ENCODE results near the gene MAP3K5. TPM values are rescaled to one million over a fixed set of nuclear protein-coding genes. Genes with fewer than 3 reads are reported as not detected.
"Not testable (repeated sequence)": the region's sequence is repeated elsewhere in the genome, so short reads cannot be mapped to it uniquely, and the experiment has no call there.

The MAP3K5 gene
- total RNA-seq, 8 experiments from 2014 or later = 0.58 to 6.6 (median 1.2) TPM

- WGBS, 10 experiments = 83 to 100% (median 91%) methylated on average over 1 to 2 of the region's 2 CpGs; no CpG with 5 or more reads in 4 of the 10 experiments
- in situ Hi-C loops (cut with MboI; ENCODE audit: low pct_unique_long_range_greater_than_20kb in 2 of 9, low sequenced_read_pairs in 9 of 9, unreplicated experiment in 9 of 9) = loop anchor here in 1 of 9 experiments (25.0 kb wide), 1 partner anchor 202 kb away; the partner anchor contains the start of gene MAP3K5
- ATAC-seq (replicated peaks in 6 of 8); H3K27ac ChIP-seq; H3K4me1 ChIP-seq (replicated peaks in 1 of 2); H3K4me3 ChIP-seq: not testable (repeated sequence)
These were observed 206.8 kb downstream of the MAP3K5 start for GRCh38 chr6:136585523-136585922.

GRCh38 chr6:136584290-136584689, 208.0 kb downstream of the MAP3K5 start:
- H3K4me3 ChIP-seq; H3K27ac ChIP-seq; ATAC-seq (replicated peaks in 6 of 8); H3K4me1 ChIP-seq (replicated peaks in 1 of 2): not testable (repeated sequence)
- 56 to 90% (median 76%) methylated on average over 1 to 4 of the region's 5 CpGs for WGBS, 10 experiments
- in situ Hi-C loops (cut with MboI; ENCODE audit: low pct_unique_long_range_greater_than_20kb in 2 of 9, low sequenced_read_pairs in 9 of 9, unreplicated experiment in 9 of 9) = loop anchor here in 1 of 9 experiments (25.0 kb wide), 1 partner anchor 203 kb away; the partner anchor contains the start of gene MAP3K5

GRCh38 chr6:136582711-136583471, 209.4 kb downstream of the MAP3K5 start:
- Histone ChIP-seq H3K27ac (no peak overlapping the region), H3K4me3 (no peak overlapping the region), H3K4me1 (replicated peaks in 1 of 2) (no peaks in the 10 kb centered on the region)
- 10 to 76% (median 46%) methylated on average over 2 to 3 of the region's 3 CpGs for WGBS, 10 experiments
- in situ Hi-C loops (cut with MboI; ENCODE audit: low pct_unique_long_range_greater_than_20kb in 2 of 9, low sequenced_read_pairs in 9 of 9, unreplicated experiment in 9 of 9) = loop anchor here in 1 of 9 experiments (25.0 kb wide), 1 partner anchor 204 kb away; the partner anchor contains the start of gene MAP3K5
- peak in 3 of 8 experiments; percentile 62 to 73 (median 69) for ATAC-seq (replicated peaks in 6 of 8)

DNA sequence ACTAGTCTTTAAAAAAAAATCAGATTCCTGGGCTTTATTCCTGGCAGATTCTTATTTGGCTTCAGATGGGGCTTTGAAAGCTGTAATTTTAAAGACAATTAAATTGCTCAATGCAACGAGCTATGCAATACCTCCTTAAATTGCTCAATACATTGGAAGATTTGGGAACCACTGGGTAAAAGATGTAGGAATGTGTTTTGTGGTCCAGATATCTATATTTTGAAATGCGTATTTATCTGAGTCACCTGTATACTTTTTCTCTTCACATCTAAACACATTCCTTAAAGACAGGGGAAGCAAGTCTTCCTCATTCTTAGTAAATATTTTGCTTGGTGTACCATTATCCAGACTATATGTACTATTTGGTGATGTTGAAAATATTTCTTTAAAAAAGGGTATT, 212.5 kb downstream of the MAP3K5 start:
- no peak overlapping the region for H3K4me3 ChIP-seq
- in situ Hi-C loops (cut with MboI; ENCODE audit: low pct_unique_long_range_greater_than_20kb in 2 of 9, low sequenced_read_pairs in 9 of 9, unreplicated experiment in 9 of 9) = loop anchor here in 1 of 9 experiments (25.0 kb wide), 1 partner anchor 208 kb away; the partner anchor contains the start of gene MAP3K5
- ATAC-seq (replicated peaks in 6 of 8) = no peak
- H3K27ac ChIP-seq = no peak overlapping the region
- no peaks in the 10 kb centered on the region for H3K4me1 ChIP-seq (replicated peaks in 1 of 2)
- 68 to 100% (median 90%) methylated on average over 1 to 2 of the region's 2 CpGs; no CpG with 5 or more reads in 1 of the 10 experiments for WGBS, 10 experiments

GRCh38 chr6:136576821-136577220, 215.5 kb downstream of the MAP3K5 start:
- ATAC-seq (replicated peaks in 6 of 8) = no peak
- in situ Hi-C loops (cut with MboI; ENCODE audit: low pct_unique_long_range_greater_than_20kb in 2 of 9, low sequenced_read_pairs in 9 of 9, unreplicated experiment in 9 of 9) = loop anchor here in 1 of 9 experiments (25.0 kb wide), 1 partner anchor 210 kb away; the partner anchor contains the start of gene MAP3K5
- Histone ChIP-seq H3K4me3 (no peak overlapping the region), H3K4me1 (replicated peaks in 1 of 2) (no peaks in the 10 kb centered on the region), H3K27ac (no peak overlapping the region)
- 79 to 100% (median 91%) methylated on average over 2 to 6 of the region's 6 CpGs; no CpG with 5 or more reads in 2 of the 10 experiments for WGBS, 10 experiments

DNA sequence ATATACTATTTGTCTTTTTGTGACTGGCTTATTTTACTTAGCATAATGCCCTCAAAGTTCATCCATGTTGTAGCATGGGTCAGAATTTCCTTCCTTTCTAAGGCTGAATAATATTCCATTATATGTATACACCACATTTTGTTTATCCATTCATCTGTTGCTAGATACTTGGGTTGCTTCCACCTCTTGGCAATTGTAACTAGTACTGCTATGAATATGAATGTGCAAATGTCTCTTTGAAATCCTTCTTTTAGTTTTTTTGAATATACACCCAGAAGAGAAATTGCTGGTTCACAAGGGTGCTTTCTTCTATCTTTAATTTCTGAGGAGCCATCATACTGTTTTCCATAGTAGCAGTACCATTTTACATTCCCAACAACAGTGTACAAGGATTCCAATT, 220.8 kb downstream of the MAP3K5 start:
- Histone ChIP-seq H3K4me1 (replicated peaks in 1 of 2) (no peaks in the 10 kb centered on the region), H3K27ac (no peak overlapping the region), H3K4me3 (no peak overlapping the region)
- peak in 1 of 8 experiments; percentile 46 for ATAC-seq (replicated peaks in 6 of 8)
- in situ Hi-C loops (cut with MboI; ENCODE audit: low pct_unique_long_range_greater_than_20kb in 2 of 9, low sequenced_read_pairs in 9 of 9, unreplicated experiment in 9 of 9) = no loop called here

GRCh38 chr6:136571065-136571464, 221.2 kb downstream of the MAP3K5 start:
- in situ Hi-C loops (cut with MboI; ENCODE audit: low pct_unique_long_range_greater_than_20kb in 2 of 9, low sequenced_read_pairs in 9 of 9, unreplicated experiment in 9 of 9) = no loop called here
- Histone ChIP-seq H3K4me1 (replicated peaks in 1 of 2) (no peaks in the 10 kb centered on the region), H3K27ac (no peak overlapping the region), H3K4me3 (no peak overlapping the region)
- ATAC-seq (replicated peaks in 6 of 8) = no peak
- WGBS, 10 experiments = 61 to 100% (median 95%) methylated on average over 1 to 5 of the region's 5 CpGs; no CpG with 5 or more reads in 1 of the 10 experiments

DNA sequence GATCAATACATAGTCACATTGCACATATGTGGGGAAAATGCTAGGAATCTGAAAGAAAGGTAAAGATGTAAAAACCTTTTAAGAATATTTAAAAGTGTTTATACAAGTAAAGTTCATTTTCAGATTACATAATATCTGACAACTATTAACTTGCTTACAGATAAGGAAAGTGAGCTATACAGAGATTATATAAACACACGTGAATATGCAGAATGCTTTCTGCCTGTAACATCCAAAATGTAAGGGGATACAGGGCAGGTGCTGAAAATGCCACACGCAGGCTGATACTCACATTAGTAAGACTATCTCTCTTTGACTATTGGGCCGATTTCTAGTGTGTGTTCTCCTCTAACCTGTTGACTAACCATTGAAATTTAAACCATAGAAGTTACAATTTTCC, 224.1 kb downstream of the MAP3K5 start:
- no peaks in the 10 kb centered on the region for H3K4me1 ChIP-seq (replicated peaks in 1 of 2)
- no peak overlapping the region for H3K27ac ChIP-seq
- H3K4me3 ChIP-seq = no peak overlapping the region
- ATAC-seq (replicated peaks in 6 of 8) = no peak
- in situ Hi-C loops (cut with MboI; ENCODE audit: low pct_unique_long_range_greater_than_20kb in 2 of 9, low sequenced_read_pairs in 9 of 9, unreplicated experiment in 9 of 9) = no loop called here
- WGBS, 10 experiments = 73 to 100% (median 88%) methylated on average over 1 to 3 of the region's 3 CpGs

DNA sequence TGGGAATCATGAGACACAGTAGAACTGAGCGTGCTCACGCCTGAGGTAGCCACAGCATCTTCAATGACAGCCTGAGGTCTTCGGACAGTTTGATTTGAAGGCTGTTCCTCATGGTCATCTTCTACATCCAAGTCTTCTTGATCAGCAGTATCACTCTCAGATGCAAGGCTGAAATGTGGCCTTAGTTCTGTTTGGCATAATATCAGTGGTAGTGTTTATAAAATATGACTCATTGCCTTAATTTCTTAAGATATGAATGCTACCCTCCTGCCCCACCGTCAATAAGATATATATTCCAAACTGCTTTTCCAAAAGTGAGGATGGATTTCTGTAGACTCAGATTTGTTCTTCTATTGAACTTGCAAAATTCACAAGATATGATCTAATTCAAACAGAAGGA, 224.6 kb downstream of the MAP3K5 start:
- ATAC-seq (replicated peaks in 6 of 8) = no peak
- in situ Hi-C loops (cut with MboI; ENCODE audit: low pct_unique_long_range_greater_than_20kb in 2 of 9, low sequenced_read_pairs in 9 of 9, unreplicated experiment in 9 of 9) = no loop called here

GRCh38 chr6:136566851-136567250, 225.4 kb downstream of the MAP3K5 start:
- H3K4me1 ChIP-seq (replicated peaks in 1 of 2) = no peaks in the 10 kb centered on the region
- WGBS, 10 experiments = 4 to 88% (median 58%) methylated on average over 1 to 2 of the region's 2 CpGs
- ATAC-seq (replicated peaks in 6 of 8) = no peak
- in situ Hi-C loops (cut with MboI; ENCODE audit: low pct_unique_long_range_greater_than_20kb in 2 of 9, low sequenced_read_pairs in 9 of 9, unreplicated experiment in 9 of 9) = no loop called here
- no peak overlapping the region for H3K27ac ChIP-seq
- no peak overlapping the region for H3K4me3 ChIP-seq

More for the DNA sequence above, 224.6 kb downstream of the MAP3K5 start:
- no peaks in the 10 kb centered on the region for H3K4me1 ChIP-seq (replicated peaks in 1 of 2)
- no peak overlapping the region for H3K4me3 ChIP-seq
- 63 to 100% (median 90%) methylated on average over 1 to 4 of the region's 4 CpGs; no CpG with 5 or more reads in 1 of the 10 experiments for WGBS, 10 experiments
- no peak overlapping the region for H3K27ac ChIP-seq

GRCh38 chr6:136566007-136566487, 226.2 kb downstream of the MAP3K5 start:
- in situ Hi-C loops (cut with MboI; ENCODE audit: low pct_unique_long_range_greater_than_20kb in 2 of 9, low sequenced_read_pairs in 9 of 9, unreplicated experiment in 9 of 9) = no loop called here
- no peak overlapping the region for H3K4me3 ChIP-seq
- 92 to 100% (median 94%) methylated on average over 2 to 5 of the region's 6 CpGs; no CpG with 5 or more reads in 5 of the 10 experiments for WGBS, 10 experiments
- no peaks in the 10 kb centered on the region for H3K4me1 ChIP-seq (replicated peaks in 1 of 2)
- ATAC-seq (replicated peaks in 6 of 8) = no peak
- H3K27ac ChIP-seq = no peak overlapping the region

DNA sequence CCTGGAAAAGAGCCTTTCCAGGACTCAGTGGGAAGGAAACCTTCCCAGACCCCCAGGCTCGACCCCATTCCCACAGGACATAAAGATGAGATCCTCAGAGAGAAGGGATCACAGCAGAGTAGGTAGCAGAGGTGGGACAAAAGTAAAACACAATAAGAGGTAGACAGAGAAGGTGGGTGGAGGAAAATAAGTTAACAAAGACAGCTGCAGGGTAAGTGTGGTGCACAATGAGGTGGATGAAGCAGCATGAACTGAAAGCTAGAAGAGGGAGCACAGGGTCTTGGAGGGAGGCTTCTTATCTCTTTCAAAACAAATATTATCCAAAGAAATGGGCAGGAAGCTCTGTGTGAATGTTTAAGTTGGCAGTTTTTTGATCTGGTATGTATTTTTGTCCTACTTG, 228.1 kb downstream of the MAP3K5 start:
- in situ Hi-C loops (cut with MboI; ENCODE audit: low pct_unique_long_range_greater_than_20kb in 2 of 9, low sequenced_read_pairs in 9 of 9, unreplicated experiment in 9 of 9) = no loop called here
- WGBS, 10 experiments = 43 to 83% (median 59%) methylated on average over 1 of the region's 1 CpG; no CpG with 5 or more reads in 6 of the 10 experiments

GRCh38 chr6:136563386-136564152, 228.7 kb downstream of the MAP3K5 start:
- ATAC-seq (replicated peaks in 6 of 8) = no peak
- in situ Hi-C loops (cut with MboI; ENCODE audit: low pct_unique_long_range_greater_than_20kb in 2 of 9, low sequenced_read_pairs in 9 of 9, unreplicated experiment in 9 of 9) = no loop called here
- H3K4me1 ChIP-seq (replicated peaks in 1 of 2) = no peaks in the 10 kb centered on the region
- no peak overlapping the region for H3K27ac ChIP-seq
- WGBS, 10 experiments = 69 to 100% (median 88%) methylated on average over 4 to 6 of the region's 6 CpGs
- no peak overlapping the region for H3K4me3 ChIP-seq

More for the DNA sequence above, 228.1 kb downstream of the MAP3K5 start:
- H3K4me3 ChIP-seq = no peak overlapping the region
- ATAC-seq (replicated peaks in 6 of 8) = no peak
- H3K4me1 ChIP-seq (replicated peaks in 1 of 2) = no peaks in the 10 kb centered on the region
- H3K27ac ChIP-seq = no peak overlapping the region
